HG02852 (cell line): ENCODE measurements around the gene SUPT3H.

Experiments used
- ATAC-seq: cut with Tn5 transposase; IDR thresholded peaks from one replicate; pipeline ENCODE4 v1.9.1; 2021; ENCODE audit warnings: mild to moderate bottlenecking, moderate library complexity; ENCODE audit not compliant: unreplicated experiment

SUPT3H gene

DNA sequence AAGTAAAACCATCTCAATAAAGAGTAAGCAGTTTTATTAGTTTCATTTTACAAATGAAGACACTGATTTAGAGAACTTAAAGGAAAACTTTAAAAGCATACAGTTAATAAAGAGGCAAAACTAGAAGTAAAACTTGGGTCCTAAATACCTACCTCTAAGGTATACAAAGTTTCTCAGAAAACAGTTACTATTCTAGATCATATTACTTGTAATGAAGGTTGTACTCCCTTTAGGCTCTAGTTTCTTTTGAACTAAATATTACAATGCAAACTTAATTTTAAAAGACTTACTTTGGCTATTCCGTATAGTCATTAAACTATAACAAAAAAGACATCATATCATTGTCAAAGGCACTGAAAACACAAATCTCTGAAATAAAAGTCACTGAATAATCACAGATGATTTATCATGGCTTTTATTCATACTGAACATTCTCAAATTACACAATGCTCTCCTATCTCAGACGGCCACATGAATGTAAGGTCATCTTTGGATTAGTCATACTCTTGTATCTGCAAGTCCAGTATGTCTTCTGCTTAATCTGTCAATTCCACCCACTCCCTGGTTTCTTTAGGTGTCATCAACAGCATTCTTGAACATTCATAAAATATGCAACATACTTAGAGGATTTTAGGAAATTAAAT, 411.2 kb downstream of the SUPT3H start:
- no peak for ATAC-seq

DNA sequence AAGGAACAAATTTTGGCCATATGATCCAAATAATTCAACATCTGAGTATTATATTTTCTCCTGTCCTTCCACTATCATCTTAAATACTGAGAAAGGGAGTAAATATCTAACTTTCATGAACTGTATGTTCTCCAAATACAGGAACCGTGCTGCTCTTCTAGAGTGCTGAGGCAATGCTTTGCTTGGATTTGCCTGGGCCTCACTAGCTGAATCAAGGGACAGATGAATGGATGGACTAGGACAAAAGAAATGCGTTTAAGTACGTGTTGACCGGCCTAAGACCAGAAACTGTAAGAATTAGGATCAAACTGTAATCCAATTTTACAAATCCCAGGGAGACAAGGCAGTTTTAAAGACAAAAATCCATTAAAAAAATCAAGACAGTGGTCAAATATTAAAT, 412.0 kb downstream of the SUPT3H start:
- ATAC-seq = no peak

- no peak for ATAC-seq
Measured at GRCh38 chr6:44960898-44961297, 416.8 kb downstream of the SUPT3H start.

GRCh38 chr6:44959651-44960050, 418.1 kb downstream of the SUPT3H start:
- ATAC-seq = no peak

DNA sequence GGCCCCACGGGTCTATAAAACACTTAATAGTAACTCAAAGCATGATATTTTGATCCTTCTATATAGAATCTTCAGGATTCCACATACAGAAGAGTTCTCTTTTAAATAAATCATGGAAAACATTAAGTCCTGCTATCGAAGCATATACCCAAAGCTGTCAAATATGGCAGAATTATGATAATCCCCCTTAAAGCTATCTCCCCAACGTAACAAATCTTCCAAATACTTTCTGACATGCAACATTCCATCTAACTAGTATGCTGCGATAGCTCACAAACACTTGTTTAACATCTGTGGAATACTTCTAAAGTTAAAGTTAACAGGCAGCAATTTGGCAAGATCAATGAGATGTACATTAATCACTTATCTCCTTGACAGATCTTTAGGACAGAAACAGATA, 420.6 kb downstream of the SUPT3H start:
- no peak for ATAC-seq

DNA sequence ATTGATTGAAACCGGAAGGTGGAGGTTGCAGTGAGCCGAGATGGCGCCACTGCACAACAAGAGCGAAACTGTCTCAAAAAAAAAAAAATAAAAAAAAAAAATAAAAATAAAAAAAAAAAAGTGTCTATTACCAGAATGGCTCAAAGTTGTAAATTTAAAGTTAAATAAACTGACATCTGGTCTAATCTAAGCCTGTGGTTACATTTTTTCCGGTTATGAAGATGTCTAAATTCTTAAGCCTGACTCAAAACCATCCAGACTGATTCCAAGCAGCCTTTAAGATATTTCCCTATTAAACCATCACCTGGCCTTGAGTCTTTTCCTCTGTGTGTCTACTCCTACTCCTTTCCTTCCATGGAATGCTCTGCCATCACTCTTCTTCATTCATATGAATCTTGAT, 421.3 kb downstream of the SUPT3H start:
- ATAC-seq = no peak

- no peak for ATAC-seq
Measured at GRCh38 chr6:44955145-44955544, 422.6 kb downstream of the SUPT3H start.

DNA sequence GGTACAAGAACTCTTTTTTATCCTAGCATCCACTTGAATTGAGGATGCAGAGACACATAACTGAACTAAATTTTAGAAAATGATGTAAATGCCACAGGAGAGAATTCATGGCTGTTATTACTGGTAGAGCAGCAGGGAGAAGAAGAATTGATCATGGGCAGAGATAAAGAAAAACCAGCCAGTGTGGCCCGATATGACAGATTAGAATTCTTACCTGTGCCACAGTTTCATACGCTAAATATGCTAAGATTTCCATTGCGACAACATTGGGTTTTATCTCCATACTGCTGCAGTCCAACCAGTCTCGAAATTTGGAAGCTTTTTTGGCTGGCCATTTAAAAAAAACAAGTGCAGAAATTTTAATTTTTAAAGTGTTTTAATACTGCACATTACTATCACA, 423.5 kb downstream of the SUPT3H start:
- no peak for ATAC-seq

- ATAC-seq = no peak
Measured at GRCh38 chr6:44951253-44951747, 426.4 kb downstream of the SUPT3H start.

DNA sequence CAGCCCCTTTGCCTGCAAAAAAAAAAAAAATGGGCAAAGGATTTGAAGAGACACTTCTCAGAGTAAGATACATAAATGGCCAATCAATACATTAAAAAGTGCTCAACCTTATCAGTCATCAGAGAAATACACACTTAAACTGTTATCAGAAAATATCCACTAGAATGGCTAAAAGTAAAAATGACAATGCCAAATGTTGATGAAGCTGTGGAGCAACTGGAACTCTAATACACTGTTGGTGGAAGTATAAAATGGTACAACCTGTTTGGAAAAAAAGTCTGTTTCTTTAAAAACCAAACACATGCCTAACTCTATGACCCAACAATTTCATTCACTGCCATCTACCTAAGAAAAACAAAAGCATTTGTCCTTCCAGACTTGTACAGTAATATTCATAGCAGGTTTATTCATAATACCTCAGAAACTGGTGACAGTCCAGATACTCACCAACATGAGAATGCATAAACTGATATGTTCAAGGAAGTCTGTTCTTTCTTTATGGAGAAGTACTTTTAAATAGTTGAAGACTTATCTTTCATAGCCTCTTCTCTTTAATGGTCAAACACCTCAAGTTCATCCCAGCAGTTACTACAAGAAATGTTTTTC, 428.0 kb downstream of the SUPT3H start:
- ATAC-seq = no peak

GRCh38 chr6:44943541-44943940, 434.2 kb downstream of the SUPT3H start:
- no peak for ATAC-seq

DNA sequence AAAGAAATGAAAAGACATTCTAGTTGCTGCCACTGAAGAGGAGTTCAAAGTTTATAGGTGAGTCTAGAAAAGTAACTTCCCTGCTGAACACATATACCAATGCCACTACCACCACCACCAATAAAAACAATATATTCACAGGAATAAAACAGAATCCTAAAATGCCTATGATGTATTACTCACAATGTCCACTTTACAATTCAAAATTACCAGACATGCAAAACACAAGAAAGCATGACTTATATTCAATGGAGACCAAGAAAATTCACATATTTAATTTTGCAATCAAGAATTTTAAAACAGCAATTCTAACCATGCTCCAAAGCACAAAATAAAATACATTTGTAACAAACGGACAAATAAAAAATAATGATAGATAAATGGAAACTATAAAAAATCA, 434.9 kb downstream of the SUPT3H start:
- no peak for ATAC-seq

GRCh38 chr6:44942201-44942600, 435.5 kb downstream of the SUPT3H start:
- ATAC-seq = no peak

- no peak for ATAC-seq
Measured at GRCh38 chr6:44940367-44940766, 437.4 kb downstream of the SUPT3H start.

DNA sequence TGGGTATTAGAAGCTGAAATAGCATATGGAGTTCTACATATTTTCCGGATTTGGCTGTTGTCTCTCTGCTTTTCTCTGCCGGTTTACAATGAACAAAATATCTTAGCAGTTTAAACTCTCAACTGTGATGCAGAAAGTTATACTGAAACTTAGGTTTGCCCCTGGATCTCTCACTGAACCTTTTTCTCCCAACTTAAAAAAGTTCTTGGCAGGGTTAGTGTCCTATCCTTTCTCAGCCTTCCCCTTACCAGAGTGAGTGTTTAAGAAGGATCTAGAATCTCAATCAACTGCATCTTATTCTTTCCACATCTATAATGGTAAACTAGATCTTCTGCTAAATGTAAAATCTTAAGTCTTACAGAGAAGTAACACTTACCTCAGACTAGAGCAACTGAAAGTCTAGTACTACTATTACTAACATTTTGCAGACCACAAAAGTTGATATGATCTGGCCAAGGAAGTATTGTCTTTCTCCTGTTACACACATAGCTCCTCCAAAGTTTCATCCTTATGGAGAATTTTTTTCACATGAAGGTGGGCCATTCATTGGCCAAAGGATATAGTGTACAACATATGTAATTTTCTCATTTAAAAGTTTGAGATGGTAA, 441.9 kb downstream of the SUPT3H start:
- no peak for ATAC-seq

- ATAC-seq = no peak
Measured at GRCh38 chr6:44933108-44933507, 444.6 kb downstream of the SUPT3H start.

GRCh38 chr6:44932651-44933091, 445.1 kb downstream of the SUPT3H start:
- ATAC-seq = no peak

- no peak for ATAC-seq
Measured at GRCh38 chr6:44931385-44931784, 446.3 kb downstream of the SUPT3H start.

DNA sequence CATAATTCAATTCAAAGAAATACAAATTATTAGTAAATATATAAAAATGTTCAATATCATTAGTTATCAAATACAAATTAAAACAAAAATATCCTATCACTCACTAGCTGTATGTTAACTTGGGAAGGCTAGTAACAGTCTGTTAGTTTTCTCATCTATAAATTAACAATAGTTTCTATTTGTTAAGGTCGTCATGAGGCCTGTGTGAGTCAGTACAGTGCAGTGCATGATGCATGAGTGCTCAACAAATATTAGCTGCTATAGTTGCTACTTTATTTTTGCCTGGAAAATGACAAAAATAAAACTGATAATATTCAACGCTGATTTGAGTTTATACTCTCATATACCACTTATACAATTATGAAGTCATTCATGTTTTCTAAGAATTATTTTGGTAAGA, 451.2 kb downstream of the SUPT3H start:
- ATAC-seq = no peak

- ATAC-seq = no peak
Measured at GRCh38 chr6:44925100-44925739, 452.5 kb downstream of the SUPT3H start.

DNA sequence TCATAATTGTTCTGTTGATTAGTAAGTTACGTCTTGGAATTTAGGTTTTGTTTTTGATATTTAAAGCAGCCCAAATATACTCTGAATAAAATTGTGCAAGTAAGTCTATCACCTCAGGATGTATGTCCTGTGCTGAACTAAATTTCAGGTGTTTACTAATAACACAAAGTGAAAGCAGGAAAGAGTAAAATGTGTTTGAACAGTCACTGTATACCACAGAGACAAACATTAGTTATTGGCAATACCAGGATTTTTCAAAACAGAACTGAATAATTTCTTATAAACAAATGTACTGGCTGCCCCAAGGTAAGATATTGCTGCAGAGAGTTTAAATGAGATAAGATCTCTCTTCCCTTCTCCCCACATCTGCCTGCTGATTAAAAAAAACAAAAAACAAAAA, 454.3 kb downstream of the SUPT3H start:
- no peak for ATAC-seq

DNA sequence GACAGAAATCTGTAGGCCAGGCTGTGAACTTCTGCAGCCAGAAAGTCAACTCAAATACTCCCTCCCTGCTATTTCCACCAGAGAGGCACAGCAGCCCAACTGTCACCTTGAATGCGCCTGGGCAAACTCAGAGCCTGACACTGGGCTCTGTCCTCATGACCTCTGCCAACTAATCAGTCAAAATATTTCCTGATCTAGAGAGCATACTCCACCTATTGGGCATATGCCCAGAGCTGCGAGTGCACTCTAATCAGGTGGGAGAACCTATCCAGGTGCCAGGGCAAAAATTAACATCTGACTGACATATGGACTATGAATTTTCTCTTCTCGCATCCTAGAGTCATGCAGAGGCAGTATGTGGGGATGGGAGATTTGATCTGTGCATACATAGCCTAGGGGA, 455.9 kb downstream of the SUPT3H start:
- ATAC-seq = no peak
